Measurements from ENCODE around the gene FLOT2.
"Not testable (repeated sequence)": the region's sequence is repeated elsewhere in the genome, so short reads cannot be mapped to it uniquely, and the experiment has no call there.

Gene FLOT2

DNA sequence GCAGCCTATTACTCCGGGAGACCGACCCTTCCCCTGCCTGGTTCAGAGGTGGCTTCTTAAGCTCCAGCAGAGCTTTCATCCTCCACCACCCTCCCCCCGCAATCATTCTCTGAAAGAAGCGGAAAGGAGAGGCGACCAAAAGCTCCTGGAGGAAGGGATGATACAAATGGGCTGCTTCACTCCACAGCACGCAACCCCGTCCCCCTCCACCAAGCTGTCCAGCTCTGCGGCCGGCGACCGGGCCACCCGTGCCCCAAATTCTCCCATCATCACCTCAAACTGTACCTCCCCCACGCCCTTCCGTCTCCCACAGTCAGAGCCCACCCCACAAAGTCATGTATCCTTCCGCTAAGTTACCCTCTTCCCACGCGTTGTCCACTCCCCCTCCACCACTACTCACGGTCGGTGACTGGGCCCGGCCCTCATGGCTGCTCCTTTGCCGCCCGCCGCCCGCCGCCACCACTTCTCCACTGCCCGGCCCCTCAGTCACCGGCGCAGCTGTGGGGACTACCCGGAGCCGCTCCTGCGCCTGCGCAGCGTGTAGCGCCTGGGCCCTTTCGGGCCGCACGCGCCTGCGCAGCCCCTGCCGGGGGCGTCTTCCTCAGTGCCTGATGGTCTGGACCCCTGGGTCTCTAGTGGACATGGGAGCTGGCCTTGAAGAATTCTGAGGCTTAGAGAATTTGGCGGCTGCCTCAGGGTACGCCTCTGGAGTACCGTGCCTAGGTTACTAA lies 55.1 kb downstream of the FLOT2 start, which contains the start of gene FAM222B:
Gene FAM222B, minus strand, starts transcription at position 509 of the 731 bp plus-strand sequence. CDS start 76,123 bp downstream, outside the sequence.
- DNase-seq (ENCODE audit: low read depth): peak; percentile 73

DNA sequence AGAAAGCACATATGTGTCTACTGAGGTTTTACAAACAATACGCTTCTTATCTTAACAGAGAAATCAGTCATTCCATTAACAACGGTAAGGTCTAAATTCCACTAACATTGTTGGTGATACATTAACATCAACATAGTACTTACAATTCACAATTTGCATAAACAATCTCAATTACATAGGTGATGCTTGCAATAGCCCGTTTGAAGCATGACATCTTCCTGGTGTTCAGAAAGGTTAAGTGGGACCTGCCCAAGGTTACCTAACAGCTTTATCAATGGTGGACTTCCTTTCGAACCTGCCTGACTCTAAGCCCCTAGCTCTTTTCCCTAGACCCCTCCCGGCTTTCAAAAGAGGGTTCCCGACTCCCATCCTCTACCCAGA lies 55.6 kb downstream of the FLOT2 start:
- no peak for DNase-seq (ENCODE audit: low read depth)

DNA sequence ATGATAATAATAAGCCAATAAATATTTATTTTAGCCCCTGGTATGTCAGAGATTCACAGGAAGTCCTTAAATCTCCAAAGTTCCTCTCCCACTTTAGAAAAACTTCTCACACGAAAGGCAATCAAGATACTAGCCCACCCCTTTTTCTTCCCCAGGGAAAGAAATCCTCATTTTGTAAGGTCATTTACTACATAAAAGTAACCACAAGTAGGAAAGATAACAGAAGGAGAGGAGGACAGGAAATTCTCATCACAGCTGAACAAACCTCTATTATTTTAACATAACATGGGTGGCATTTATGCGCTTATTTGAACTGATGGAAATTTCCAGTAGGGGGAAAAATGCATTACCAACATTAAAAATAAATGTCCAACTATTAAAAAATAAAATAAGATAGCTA lies 58.3 kb downstream of the FLOT2 start:
- no peak for DNase-seq (ENCODE audit: low read depth)

DNA sequence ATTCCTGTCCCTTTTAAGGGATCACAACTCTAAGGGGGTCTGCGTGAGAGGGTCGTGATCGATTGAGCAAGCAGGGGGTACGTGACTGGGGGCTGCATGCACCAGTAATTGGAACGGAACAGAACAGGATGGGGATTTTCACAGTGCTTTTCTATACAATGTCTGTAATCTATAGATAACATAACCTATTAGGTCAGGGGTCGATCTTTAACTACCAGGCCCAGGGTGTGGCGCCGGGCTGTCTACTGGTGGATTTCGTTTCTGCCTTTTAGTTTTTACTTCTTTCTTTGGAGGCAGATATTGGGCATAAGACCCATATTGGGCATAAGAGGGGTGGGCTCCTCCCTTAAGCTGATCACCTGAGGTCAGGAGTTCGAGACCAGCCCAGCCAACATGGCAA lies 61.0 kb downstream of the FLOT2 start:
- DNase-seq (ENCODE audit: low read depth): not testable (repeated sequence)

DNA sequence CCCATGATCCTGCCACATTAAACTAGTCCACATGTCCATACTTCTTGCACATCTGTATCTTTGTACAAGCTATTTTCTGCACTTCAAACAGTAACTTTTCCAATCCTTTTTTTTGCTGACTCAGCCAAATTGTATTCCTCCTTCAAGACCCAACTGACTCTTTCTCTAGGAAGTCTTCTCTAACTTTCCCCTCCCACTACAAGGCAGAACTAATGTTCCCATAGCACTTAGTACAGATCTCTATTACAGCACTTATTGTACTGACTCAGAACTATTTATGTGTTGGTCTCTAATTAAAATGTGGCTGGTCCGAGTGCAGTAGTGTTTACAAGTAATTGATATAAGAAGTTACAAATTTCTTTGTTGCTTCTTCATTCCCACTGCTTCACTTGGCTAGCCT lies 63.1 kb downstream of the FLOT2 start:
- no peak for DNase-seq (ENCODE audit: low read depth)

All from fibroblast of gingiva (primary cell).